ENCODE measurements around the gene LENEP. TPM values are rescaled to one million over a fixed set of nuclear protein-coding genes. Genes with fewer than 3 reads are reported as not detected.

Gene LENEP
- total RNA-seq, 1 donor from 2014 or later: 0.82 TPM

- Mint-ChIP-seq H3K9me3 (ENCODE audit: unreplicated experiment) (no peaks in the 10 kb centered on the region), H3K4me3 (ENCODE audit: unreplicated experiment) (peak overlapping the region; percentile 60), H3K36me3 (ENCODE audit: low read depth, unreplicated experiment) (peaks cover 51% of the 10 kb centered on the region), H3K27ac (ENCODE audit: unreplicated experiment) (peak overlapping the region; percentile 87), H3K4me1 (ENCODE audit: unreplicated experiment) (peaks cover 70% of the 10 kb centered on the region), H3K27me3 (ENCODE audit: unreplicated experiment) (peaks cover 17% of the 10 kb centered on the region)
- no peak for TF ChIP-seq CTCF (IDR thresholded peaks at IDR 0.05; ENCODE audit: unreplicated experiment)
- no peak for DNase-seq (ENCODE audit: low spot score)
Observed at GRCh38 chr1:154963643-154964042, 29.7 kb upstream of the LENEP start.

GRCh38 chr1:154964359-154964758 is 29.0 kb upstream of the LENEP start:
- Mint-ChIP-seq H3K4me1 (ENCODE audit: unreplicated experiment) (peaks cover 76% of the 10 kb centered on the region), H3K36me3 (ENCODE audit: low read depth, unreplicated experiment) (peaks cover 58% of the 10 kb centered on the region), H3K9me3 (ENCODE audit: unreplicated experiment) (no peaks in the 10 kb centered on the region), H3K4me3 (ENCODE audit: unreplicated experiment) (peak overlapping the region; percentile 77), H3K27ac (ENCODE audit: unreplicated experiment) (peak overlapping the region; percentile 82), H3K27me3 (ENCODE audit: unreplicated experiment) (peaks cover 23% of the 10 kb centered on the region)
- DNase-seq (ENCODE audit: low spot score): no peak
- TF ChIP-seq CTCF (IDR thresholded peaks at IDR 0.05; ENCODE audit: unreplicated experiment): no peak

GRCh38 chr1:154966111-154966510 is 27.3 kb upstream of the LENEP start:
- Mint-ChIP-seq H3K36me3 (ENCODE audit: low read depth, unreplicated experiment) (peaks cover 58% of the 10 kb centered on the region), H3K4me3 (ENCODE audit: unreplicated experiment) (no peak overlapping the region), H3K4me1 (ENCODE audit: unreplicated experiment) (peaks cover 76% of the 10 kb centered on the region), H3K9me3 (ENCODE audit: unreplicated experiment) (no peaks in the 10 kb centered on the region), H3K27me3 (ENCODE audit: unreplicated experiment) (peaks cover 25% of the 10 kb centered on the region), H3K27ac (ENCODE audit: unreplicated experiment) (peak overlapping the region; percentile 99)
- TF ChIP-seq CTCF (IDR thresholded peaks at IDR 0.05; ENCODE audit: unreplicated experiment): no peak
- DNase-seq (ENCODE audit: low spot score): no peak

- no peak for DNase-seq (ENCODE audit: low spot score)
- Mint-ChIP-seq H3K27me3 (ENCODE audit: unreplicated experiment) (peaks cover 34% of the 10 kb centered on the region), H3K9me3 (ENCODE audit: unreplicated experiment) (no peaks in the 10 kb centered on the region), H3K36me3 (ENCODE audit: low read depth, unreplicated experiment) (peaks cover 63% of the 10 kb centered on the region), H3K4me3 (ENCODE audit: unreplicated experiment) (no peak overlapping the region), H3K27ac (ENCODE audit: unreplicated experiment) (peak overlapping the region; percentile 99), H3K4me1 (ENCODE audit: unreplicated experiment) (peaks cover 82% of the 10 kb centered on the region)
- no peak for TF ChIP-seq CTCF (IDR thresholded peaks at IDR 0.05; ENCODE audit: unreplicated experiment)
Observed at GRCh38 chr1:154967331-154967950, 25.9 kb upstream of the LENEP start.

- H3K4me1 Mint-ChIP-seq (ENCODE audit: unreplicated experiment): peaks cover 76% of the 10 kb centered on the region
- H3K27me3 Mint-ChIP-seq (ENCODE audit: unreplicated experiment): peaks cover 41% of the 10 kb centered on the region
- peak overlapping the region; percentile 99 for H3K27ac Mint-ChIP-seq (ENCODE audit: unreplicated experiment)
- no peak overlapping the region for H3K4me3 Mint-ChIP-seq (ENCODE audit: unreplicated experiment)
- DNase-seq (ENCODE audit: low spot score): no peak
- peaks cover 55% of the 10 kb centered on the region for H3K36me3 Mint-ChIP-seq (ENCODE audit: low read depth, unreplicated experiment)
- no peak for TF ChIP-seq CTCF (IDR thresholded peaks at IDR 0.05; ENCODE audit: unreplicated experiment)
- no peaks in the 10 kb centered on the region for H3K9me3 Mint-ChIP-seq (ENCODE audit: unreplicated experiment)
Observed at GRCh38 chr1:154968731-154969130, 24.7 kb upstream of the LENEP start.

Data from endothelial cell (in vitro differentiated cells).